Endodermal cell (in vitro differentiated cells): Measurements from ENCODE around the gene ATP2B2. TPM values are rescaled to one million over a fixed set of nuclear protein-coding genes. Genes with fewer than 3 reads are reported as not detected.
A peak's percentile ranks its signal among the peaks of the same experiment; 100 is the strongest.

Experiments used
- DNase-seq: peaks from one replicate; pipeline ENCODE4 v3.0.0-alpha.2; 2017
- H3K27ac ChIP-seq: 2 replicates; pipeline ENCODE4 v1.5.1; 2013; ENCODE audit warnings: mild to moderate bottlenecking, low read depth, low read length, moderate library complexity
- H3K27me3 ChIP-seq: 2 replicates; pipeline ENCODE4 v1.6.1; 2013; ENCODE audit warnings: mild to moderate bottlenecking, low read length, moderate library complexity; ENCODE audit not compliant: insufficient read depth, control insufficient read depth, poor library complexity, severe bottlenecking
- H3K36me3 ChIP-seq: 2 replicates; pipeline ENCODE4 v1.7.0; 2013; ENCODE audit warnings: mild to moderate bottlenecking, low read length, moderate library complexity; ENCODE audit not compliant: control insufficient read depth, insufficient read depth
- H3K4me1 ChIP-seq: one replicate; pipeline ENCODE4 v1.7.0; 2013; ENCODE audit warnings: low read length; ENCODE audit not compliant: control insufficient read depth, insufficient read depth
- H3K4me3 ChIP-seq: 2 replicates; pipeline ENCODE4 v1.5.1; 2013; ENCODE audit warnings: mild to moderate bottlenecking, low read length, moderate library complexity
- H3K9ac ChIP-seq: 2 replicates; pipeline ENCODE4 v1.6.1; 2013; ENCODE audit warnings: mild to moderate bottlenecking, low read length, moderate library complexity; ENCODE audit not compliant: poor library complexity, severe bottlenecking; ENCODE audit errors: extremely low read depth
- H3K9me3 ChIP-seq: 2 replicates; pipeline ENCODE4 v1.6.1; 2013; ENCODE audit warnings: mild to moderate bottlenecking, low read length, moderate library complexity; ENCODE audit not compliant: control insufficient read depth
- H3K27ac Mint-ChIP-seq: 2 replicates; pipeline ENCODE4 v1.8.0; 2020; ENCODE audit warnings: mixed read lengths
- H3K27me3 Mint-ChIP-seq: 2 replicates; pipeline ENCODE4 v1.8.0; 2021; ENCODE audit warnings: mild to moderate bottlenecking, mixed read lengths; ENCODE audit not compliant: insufficient read depth
- H3K36me3 Mint-ChIP-seq: 2 replicates; pipeline ENCODE4 v1.8.0; 2020; ENCODE audit warnings: low read depth, mixed read lengths
- H3K4me1 Mint-ChIP-seq: 2 replicates; pipeline ENCODE4 v1.8.0; 2020; ENCODE audit warnings: mixed read lengths
- H3K4me3 Mint-ChIP-seq: 2 replicates; pipeline ENCODE4 v1.8.0; 2020; ENCODE audit warnings: mild to moderate bottlenecking, moderate library complexity, mixed read lengths
- H3K9me3 Mint-ChIP-seq: 2 replicates; pipeline ENCODE4 v1.8.0; 2020; ENCODE audit warnings: mild to moderate bottlenecking, mixed read lengths
- WGBS, 2 experiments: methylation state at CpG; one replicate each; pipeline versions ENCODE4 v1.1.5 to v1.1.7; 2013; ENCODE audit warnings: missing lambda C conversion rate in 2 of 2, mixed read lengths in 1 of 2; ENCODE audit not compliant: insufficient coverage in 1 of 2, insufficient read length in 1 of 2; 5-methylcytosine and 5-hydroxymethylcytosine counted together
- total RNA-seq, 2 donors: library from RNA; stranded (reverse); fragmentation: NEBNext Ultra II Directional in 1 of 2; extraction: Animal tissue kit (Norgen Biotek cat#: 25700) in 1 of 2; gene quantifications; 2 replicates in 1 of 2; 3 replicates in 1 of 2; pipeline ENCODE4 v1.2.1, GENCODE V29; 2021
- TF ChIP-seq, protein P1 (sequence below): fragments of 200-600 bp; sonication (generic); conservative IDR thresholded peaks from 2 replicates; pipeline ENCODE4 v1.5.0; 2021; ENCODE audit warnings: antibody characterized with exemption, mild to moderate bottlenecking

The ATP2B2 gene
- total RNA-seq, 2 donors from 2014 or later, result 0.09 TPM; not detected in 1

DNA sequence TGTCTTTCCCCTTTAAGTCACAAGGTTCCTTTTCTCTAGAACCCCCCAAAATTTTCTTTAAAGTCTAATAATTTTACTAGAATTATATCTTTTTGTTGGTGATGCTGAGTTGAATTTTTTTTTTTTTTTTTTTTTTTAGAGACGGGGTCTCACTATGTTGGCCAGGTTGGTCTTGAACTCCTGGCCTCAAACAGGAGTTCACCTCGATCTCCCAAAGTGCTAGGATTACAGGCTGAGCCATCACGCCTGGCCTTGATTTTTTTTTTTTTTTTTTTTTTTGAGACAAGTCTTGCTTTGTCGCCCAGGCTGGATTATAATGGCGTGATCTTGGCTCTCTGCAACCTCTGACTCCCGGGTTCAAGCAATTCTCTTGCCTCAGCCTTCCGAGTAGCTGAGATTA, 196.7 kb downstream of the ATP2B2 start:
- Mint-ChIP-seq H3K9me3 (no peaks in the 10 kb centered on the region), H3K4me3 (no peak overlapping the region), H3K4me1 (no peaks in the 10 kb centered on the region), H3K27me3 (no peaks in the 10 kb centered on the region), H3K27ac (no peak overlapping the region), H3K36me3 (peaks cover 90% of the 10 kb centered on the region)
- Histone ChIP-seq H3K27me3 (no peaks in the 10 kb centered on the region), H3K36me3 (peaks cover 98% of the 10 kb centered on the region), H3K9ac (no peak overlapping the region), H3K4me1 (no peaks in the 10 kb centered on the region), H3K27ac (no peak overlapping the region), H3K4me3 (no peak overlapping the region), H3K9me3 (no peaks in the 10 kb centered on the region)
- 93 to 97% methylated on average over 6 to 7 of the region's 7 CpGs for WGBS, 2 experiments
- TF ChIP-seq, protein P1, sequence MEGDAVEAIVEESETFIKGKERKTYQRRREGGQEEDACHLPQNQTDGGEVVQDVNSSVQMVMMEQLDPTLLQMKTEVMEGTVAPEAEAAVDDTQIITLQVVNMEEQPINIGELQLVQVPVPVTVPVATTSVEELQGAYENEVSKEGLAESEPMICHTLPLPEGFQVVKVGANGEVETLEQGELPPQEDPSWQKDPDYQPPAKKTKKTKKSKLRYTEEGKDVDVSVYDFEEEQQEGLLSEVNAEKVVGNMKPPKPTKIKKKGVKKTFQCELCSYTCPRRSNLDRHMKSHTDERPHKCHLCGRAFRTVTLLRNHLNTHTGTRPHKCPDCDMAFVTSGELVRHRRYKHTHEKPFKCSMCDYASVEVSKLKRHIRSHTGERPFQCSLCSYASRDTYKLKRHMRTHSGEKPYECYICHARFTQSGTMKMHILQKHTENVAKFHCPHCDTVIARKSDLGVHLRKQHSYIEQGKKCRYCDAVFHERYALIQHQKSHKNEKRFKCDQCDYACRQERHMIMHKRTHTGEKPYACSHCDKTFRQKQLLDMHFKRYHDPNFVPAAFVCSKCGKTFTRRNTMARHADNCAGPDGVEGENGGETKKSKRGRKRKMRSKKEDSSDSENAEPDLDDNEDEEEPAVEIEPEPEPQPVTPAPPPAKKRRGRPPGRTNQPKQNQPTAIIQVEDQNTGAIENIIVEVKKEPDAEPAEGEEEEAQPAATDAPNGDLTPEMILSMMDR, result no peak
- DNase-seq, result no peak

- Histone ChIP-seq H3K9ac (no peak overlapping the region), H3K9me3 (no peaks in the 10 kb centered on the region), H3K27me3 (no peaks in the 10 kb centered on the region), H3K4me1 (no peaks in the 10 kb centered on the region), H3K4me3 (no peak overlapping the region), H3K36me3 (peaks cover 98% of the 10 kb centered on the region), H3K27ac (no peak overlapping the region)
- H3K9me3 Mint-ChIP-seq, result no peaks in the 10 kb centered on the region
- DNase-seq, result no peak
- no peak overlapping the region for H3K4me3 Mint-ChIP-seq
- 96 to 100% methylated on average over 3 of the region's 3 CpGs for WGBS, 2 experiments
- H3K27me3 Mint-ChIP-seq, result no peaks in the 10 kb centered on the region
- no peaks in the 10 kb centered on the region for H3K4me1 Mint-ChIP-seq
- H3K27ac Mint-ChIP-seq, result no peak overlapping the region
- TF ChIP-seq, protein P1, result no peak
- H3K36me3 Mint-ChIP-seq, result peaks cover 91% of the 10 kb centered on the region
Measured at GRCh38 chr3:10306156-10306555, 199.2 kb downstream of the ATP2B2 start.

- Histone ChIP-seq H3K4me3 (no peak overlapping the region), H3K27ac (no peak overlapping the region), H3K4me1 (no peaks in the 10 kb centered on the region), H3K27me3 (no peaks in the 10 kb centered on the region), H3K36me3 (peaks cover 98% of the 10 kb centered on the region), H3K9ac (no peak overlapping the region), H3K9me3 (no peaks in the 10 kb centered on the region)
- Mint-ChIP-seq H3K36me3 (peaks cover 90% of the 10 kb centered on the region), H3K4me1 (no peaks in the 10 kb centered on the region), H3K27ac (peak overlapping the region; percentile 30), H3K9me3 (no peaks in the 10 kb centered on the region), H3K27me3 (no peaks in the 10 kb centered on the region), H3K4me3 (no peak overlapping the region)
- 90 to 94% methylated on average over 3 to 4 of the region's 4 CpGs for WGBS, 2 experiments
- TF ChIP-seq, protein P1, result no peak
- DNase-seq, result no peak
Measured at GRCh38 chr3:10305331-10305902, 200.0 kb downstream of the ATP2B2 start.
